Neural progenitor cell (in vitro differentiated cells): ENCODE results near the gene ARHGAP8.

ENCODE experiments used
- EZH2 ChIP-seq: fragments of 200-600 bp; sonication (generic); IDR thresholded peaks from 2 replicates; pipeline ENCODE4 v1.6.1; 2017; ENCODE audit warnings: antibody characterized with exemption, mild to moderate bottlenecking, moderate library complexity
- EZH2phosphoT487 ChIP-seq: fragments of 200-600 bp; sonication (generic); IDR thresholded peaks from 2 replicates; pipeline ENCODE4 v1.6.1; 2017; ENCODE audit warnings: antibody characterized with exemption
- TF ChIP-seq, protein P1 (sequence below): fragments of 200-600 bp; sonication (generic); IDR thresholded peaks from 2 replicates; pipeline ENCODE4 v1.5.1; 2017; ENCODE audit warnings: antibody characterized with exemption, mild to moderate bottlenecking

DNA sequence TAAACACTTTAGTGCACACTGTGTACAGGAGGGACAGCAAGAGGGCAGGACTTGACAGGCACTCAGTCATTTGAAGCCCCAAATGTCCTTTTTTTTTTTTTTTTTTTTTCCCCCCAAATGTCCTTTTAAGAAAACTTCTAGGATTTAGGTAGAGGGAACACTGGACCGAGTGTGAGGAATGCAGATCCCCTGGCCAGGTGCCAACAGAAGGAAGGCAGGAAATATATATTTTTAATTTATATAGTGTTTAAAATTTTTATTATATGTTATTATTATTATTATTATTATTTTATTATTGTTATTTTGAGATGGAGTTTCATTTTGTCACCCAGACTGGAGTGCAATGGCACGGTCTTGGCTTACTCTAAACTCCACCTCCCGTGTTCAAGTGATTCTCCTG, 35.5 kb downstream of the ARHGAP8 start:
- TF ChIP-seq EZH2: no peak
- TF ChIP-seq EZH2phosphoT487: no peak
- TF ChIP-seq, protein P1, sequence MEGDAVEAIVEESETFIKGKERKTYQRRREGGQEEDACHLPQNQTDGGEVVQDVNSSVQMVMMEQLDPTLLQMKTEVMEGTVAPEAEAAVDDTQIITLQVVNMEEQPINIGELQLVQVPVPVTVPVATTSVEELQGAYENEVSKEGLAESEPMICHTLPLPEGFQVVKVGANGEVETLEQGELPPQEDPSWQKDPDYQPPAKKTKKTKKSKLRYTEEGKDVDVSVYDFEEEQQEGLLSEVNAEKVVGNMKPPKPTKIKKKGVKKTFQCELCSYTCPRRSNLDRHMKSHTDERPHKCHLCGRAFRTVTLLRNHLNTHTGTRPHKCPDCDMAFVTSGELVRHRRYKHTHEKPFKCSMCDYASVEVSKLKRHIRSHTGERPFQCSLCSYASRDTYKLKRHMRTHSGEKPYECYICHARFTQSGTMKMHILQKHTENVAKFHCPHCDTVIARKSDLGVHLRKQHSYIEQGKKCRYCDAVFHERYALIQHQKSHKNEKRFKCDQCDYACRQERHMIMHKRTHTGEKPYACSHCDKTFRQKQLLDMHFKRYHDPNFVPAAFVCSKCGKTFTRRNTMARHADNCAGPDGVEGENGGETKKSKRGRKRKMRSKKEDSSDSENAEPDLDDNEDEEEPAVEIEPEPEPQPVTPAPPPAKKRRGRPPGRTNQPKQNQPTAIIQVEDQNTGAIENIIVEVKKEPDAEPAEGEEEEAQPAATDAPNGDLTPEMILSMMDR: no peak
